GM18858 (cell line): ENCODE measurements around the gene RGS2.

Experiments
- ATAC-seq: cut with Tn5 transposase; IDR thresholded peaks from one replicate; pipeline ENCODE4 v1.9.1; 2021; ENCODE audit not compliant: unreplicated experiment

Gene RGS2

DNA sequence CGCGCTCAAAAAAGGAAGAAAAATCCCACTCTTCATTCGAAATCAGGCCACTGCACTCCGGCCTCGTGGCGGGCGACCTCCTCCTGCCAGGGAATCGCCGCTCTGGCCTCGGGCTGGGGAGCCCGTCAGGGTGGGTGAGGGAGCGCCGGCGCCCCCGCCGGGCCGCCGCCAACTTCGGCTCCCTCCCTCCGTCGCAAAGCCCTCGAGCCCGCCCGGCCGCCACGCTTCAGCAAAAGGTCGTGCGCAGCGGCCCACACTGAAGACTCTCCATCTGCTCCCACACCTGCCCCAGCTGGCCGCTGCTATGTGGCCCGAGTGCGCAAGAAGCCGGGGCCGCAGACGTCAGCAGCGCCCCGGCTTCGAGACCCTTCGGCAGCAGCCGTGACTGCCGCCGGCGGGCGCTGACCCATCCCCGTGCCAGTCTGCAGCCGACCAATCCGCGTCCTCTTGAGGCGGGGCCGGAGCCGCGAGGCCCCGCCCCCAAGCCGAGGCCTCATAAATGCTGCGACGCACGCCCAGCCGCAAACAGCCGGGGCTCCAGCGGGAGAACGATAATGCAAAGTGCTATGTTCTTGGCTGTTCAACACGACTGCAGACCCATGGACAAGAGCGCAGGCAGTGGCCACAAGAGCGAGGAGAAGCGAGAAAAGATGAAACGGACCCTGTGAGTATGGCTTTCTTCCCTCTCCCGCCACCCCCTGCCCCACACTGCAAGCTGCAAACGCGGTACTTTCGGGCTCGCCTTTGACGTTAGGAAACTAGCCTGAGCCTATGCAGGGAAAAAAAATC lies at the start of gene RGS2:
TSS of gene RGS2 (plus strand) at position 522 of the 789 bp plus-strand sequence. CDS start at position 555, 33 bp downstream.
- ATAC-seq = peak; percentile 67

GRCh38 chr1:192759104-192759503 lies 49.7 kb upstream of the RGS2 start:
- ATAC-seq = no peak

- ATAC-seq = no peak
These were observed 46.6 kb upstream of the RGS2 start for GRCh38 chr1:192762265-192762664.

DNA sequence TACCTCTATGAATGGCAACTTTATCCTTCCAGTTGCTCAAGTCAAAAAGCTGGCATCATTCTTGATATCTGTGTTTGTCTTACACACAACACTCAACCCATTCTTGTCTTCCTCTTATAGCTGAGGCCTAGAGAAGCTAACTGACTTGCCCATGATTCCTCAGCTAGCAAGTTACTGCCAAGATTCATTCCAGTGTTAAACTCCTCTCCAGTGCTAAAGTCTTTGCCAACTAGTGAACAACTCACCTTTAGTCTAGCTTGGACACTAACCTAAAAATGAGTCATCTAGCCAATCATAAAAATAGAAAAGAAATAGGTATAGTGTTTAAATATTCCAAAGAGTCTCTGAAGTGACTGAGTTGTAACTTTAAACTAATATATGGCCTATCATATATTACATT lies 45.6 kb upstream of the RGS2 start:
- no peak for ATAC-seq

- no peak for ATAC-seq
These were observed 45.1 kb upstream of the RGS2 start for GRCh38 chr1:192763756-192764155.

GRCh38 chr1:192764675-192765074 lies 44.2 kb upstream of the RGS2 start:
- ATAC-seq = no peak

DNA sequence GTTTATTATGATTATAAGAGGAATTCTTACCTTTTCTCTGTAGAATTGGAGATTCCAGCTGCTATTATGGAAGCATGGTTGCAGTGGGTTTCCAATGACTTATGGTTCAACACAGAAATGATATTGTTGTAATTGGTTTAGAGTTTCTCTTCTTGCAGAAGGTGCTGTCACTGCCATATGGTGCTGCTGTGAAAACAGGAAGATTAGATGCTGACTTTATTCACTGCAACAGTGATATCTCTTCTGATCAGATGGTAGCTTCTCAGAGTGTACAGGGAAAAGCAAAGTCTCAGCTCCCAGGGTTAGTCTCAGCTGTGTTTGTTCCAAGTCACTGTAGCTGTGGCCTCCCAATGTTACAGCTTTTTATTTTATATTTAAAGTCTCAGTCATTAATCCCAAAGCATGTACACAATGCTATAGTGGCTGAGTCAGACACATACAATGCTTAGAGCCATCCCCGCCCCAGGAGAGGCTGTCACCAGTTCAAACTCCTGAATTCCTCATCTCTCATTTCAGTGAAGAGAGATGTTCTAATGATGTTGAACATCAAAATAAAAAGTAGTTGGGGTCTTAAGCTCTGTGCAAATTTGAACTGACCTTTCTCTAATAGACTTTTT lies 42.7 kb upstream of the RGS2 start:
- ATAC-seq = no peak

DNA sequence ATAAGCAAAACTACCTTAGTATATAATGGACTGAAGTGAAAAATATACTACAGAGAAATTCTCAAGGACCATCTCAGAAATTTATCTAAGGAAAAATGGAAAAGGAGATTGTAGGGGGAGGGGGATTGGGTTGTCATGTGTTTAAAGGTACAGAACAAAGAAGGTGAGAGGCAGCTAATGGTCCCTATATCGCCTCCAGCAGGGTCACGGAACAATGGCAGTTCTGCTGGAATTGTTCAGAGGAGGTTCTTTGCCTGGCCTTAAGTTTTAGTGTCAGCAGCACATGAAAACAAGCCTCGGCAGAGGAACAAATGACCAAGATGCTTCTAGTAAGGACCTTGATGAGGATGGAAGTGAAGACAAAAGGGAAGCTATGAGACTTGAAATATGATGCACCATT lies 42.0 kb upstream of the RGS2 start:
- no peak for ATAC-seq

GRCh38 chr1:192767798-192768197 lies 41.0 kb upstream of the RGS2 start:
- no peak for ATAC-seq

DNA sequence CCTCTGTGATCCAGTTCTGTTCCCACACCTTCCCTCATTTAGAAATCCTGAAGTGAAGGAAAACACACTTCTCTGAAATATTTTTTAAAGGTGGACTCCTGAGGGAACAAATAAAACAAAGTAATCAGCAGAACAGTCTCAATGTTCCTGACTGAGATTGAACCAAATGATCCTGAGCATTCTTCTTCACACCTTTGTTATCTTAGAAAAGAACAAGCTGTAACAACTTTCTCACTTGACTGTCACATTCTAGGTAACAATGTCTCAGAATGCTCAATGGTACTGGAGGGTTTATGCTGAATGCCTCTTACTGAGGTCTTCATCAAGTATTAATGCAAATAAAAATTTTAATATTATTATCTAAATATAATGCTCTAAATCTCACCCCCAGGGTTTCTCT lies 40.4 kb upstream of the RGS2 start:
- no peak for ATAC-seq

DNA sequence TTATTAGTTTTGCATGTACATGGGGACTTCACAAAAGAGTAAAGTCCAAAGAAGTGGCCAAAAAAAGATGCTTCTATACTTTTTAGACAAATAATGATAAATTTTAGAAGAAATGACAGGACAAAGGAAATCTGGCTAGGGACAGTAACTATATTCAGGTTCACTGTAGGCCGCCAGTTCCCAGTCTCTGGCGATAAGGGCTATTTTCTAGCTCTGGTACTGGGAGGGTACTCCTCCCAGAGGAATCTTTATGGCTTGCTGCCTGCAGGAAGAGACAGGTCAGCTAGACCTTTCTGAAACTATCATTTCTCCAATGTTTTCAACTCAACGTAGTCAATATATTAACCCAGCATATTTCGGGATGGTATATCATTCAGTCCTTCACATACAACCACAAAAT lies 37.5 kb upstream of the RGS2 start:
- no peak for ATAC-seq

- ATAC-seq = no peak
These were observed 33.2 kb upstream of the RGS2 start for GRCh38 chr1:192775631-192776030.

DNA sequence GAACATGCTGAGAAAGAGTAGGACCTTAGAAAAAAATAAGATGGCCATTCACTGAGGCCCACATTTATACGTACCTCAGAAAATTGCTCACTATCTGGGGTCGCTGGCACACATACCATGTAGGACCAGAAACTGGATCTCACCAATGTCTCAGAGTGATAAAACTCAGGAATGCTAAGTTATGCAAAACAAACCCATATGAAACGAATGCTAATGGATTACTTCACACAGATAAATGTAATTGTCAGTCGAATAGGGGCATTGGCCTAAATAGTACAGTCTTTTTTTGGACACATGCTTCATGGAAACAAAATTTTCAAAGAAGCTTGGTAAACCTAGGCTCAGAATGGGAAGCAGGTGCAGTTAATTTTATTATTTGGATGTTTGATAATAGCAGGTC lies 32.6 kb upstream of the RGS2 start:
- no peak for ATAC-seq

DNA sequence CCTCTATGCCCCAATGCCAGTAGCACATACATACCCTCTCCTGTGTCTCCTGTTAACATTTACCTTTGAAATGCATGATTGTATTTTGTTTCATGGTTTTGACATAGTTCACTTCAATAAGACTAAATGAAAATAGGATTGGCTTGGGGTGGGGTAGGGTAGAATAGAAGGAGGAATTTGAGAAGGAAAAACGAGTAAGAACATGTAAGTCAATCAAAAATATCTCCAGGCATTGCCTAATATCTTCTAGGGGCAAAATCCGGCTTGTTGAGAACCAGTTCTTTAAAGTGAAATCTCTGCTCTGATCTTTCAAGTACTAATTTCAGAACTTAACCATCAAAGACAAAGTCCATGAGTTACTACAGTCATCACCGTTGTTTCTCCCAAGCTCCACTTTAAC lies 31.8 kb upstream of the RGS2 start:
- no peak for ATAC-seq

DNA sequence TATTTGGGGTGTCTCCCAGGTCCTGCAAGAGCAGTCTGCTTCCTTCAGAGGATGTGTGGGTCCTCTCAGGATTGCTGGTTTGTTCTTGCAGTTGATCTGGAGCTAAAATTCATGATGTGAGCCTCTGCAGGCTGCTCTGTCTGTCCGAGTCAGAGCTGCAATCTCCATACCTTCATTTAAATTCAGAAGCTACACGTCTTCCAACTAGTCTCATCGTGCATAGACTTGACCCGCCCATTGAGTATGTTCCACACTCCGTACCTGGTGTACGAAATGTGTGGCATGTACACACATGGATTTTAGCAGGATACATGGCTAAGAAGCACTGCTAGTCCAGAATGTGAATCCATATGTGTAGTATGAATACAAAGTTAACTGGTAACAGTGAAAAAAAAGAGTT lies 25.0 kb upstream of the RGS2 start:
- no peak for ATAC-seq

- no peak for ATAC-seq
These were observed 24.4 kb upstream of the RGS2 start for GRCh38 chr1:192784397-192784796.

GRCh38 chr1:192786576-192786975 lies 22.3 kb upstream of the RGS2 start:
- no peak for ATAC-seq

DNA sequence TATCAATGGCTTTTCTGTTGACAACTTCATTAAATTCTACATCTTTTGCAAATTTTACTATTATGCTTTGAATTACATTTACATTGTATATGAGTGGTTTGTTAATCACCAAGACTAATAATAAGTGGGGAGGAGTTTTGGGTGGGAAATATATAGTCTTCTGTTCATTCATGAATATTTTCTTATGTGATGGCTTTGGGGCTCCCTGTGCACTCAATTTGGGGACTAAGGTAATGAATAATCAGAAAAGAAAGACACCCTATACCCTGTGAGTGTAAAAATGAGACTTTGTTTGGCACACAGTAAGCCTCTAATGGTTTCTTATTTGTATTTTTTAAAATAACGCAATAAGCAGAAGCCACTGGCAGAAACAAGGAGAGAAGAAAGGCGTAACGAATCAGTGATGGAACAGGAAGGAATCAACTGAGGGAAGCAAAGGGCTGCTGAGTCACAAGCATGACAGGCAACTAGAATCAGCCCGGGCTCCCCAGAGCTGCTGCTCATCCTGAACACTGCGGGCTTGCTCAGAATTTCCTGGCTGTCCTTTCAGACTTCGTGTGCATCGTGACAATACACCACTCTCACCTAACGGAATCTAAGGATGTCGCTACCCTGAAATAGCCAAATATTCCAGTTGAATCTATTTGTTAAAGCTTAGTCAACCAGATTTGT lies 20.8 kb upstream of the RGS2 start:
- ATAC-seq = no peak

- no peak for ATAC-seq
These were observed 19.0 kb upstream of the RGS2 start for GRCh38 chr1:192789871-192790270.

DNA sequence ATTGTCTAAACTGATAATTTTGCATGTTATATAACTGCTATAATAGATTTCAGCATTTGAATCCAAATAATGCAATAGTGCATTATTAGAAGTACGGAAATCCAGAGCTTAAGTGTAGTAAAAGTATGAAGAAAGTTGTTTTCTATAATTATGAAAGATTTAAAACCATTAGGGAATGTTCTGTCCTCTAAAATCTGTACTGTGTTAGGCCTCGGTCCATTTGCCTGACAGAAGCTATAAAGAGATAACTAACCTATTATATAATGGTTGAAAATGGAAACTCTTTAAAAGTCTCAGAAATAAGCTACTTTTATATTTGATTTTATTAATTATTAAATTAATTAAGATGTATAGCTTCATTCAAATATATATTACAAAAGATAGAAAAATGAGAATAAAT lies 16.2 kb upstream of the RGS2 start:
- no peak for ATAC-seq

GRCh38 chr1:192793983-192794767 lies 14.7 kb upstream of the RGS2 start:
- no peak for ATAC-seq

GRCh38 chr1:192794768-192795035 lies 14.1 kb upstream of the RGS2 start:
- no peak for ATAC-seq
